Testis (tissue), 5 donors: Measurements from ENCODE around the gene ST8SIA3. TPM values are rescaled to one million over a fixed set of nuclear protein-coding genes. Genes with fewer than 3 reads are reported as not detected.

Source experiments
- DNase-seq: peaks from one replicate; pipeline ENCODE4 v3.0.0-alpha.2; 2019
- H3K27ac ChIP-seq, 2 donors: fragments of 200-600 bp; sonication (generic); one replicate each; pipeline ENCODE4 v1.5.1; 2019
- H3K27me3 ChIP-seq: fragments of 200-600 bp; sonication (generic); one replicate; pipeline ENCODE4 v1.5.1; 2019
- H3K36me3 ChIP-seq: fragments of 200-600 bp; sonication (generic); one replicate; pipeline ENCODE4 v1.5.1; 2017; ENCODE audit warnings: low read depth; ENCODE audit errors: missing control alignments
- H3K4me1 ChIP-seq: fragments of 200-600 bp; sonication (generic); one replicate; pipeline ENCODE4 v1.5.1; 2019
- H3K4me3 ChIP-seq, 2 donors: fragments of 200-600 bp; sonication (generic); one replicate each; pipeline ENCODE4 v1.5.1; 2017 to 2019
- H3K9me3 ChIP-seq: fragments of 200-600 bp; sonication (generic); one replicate; pipeline ENCODE4 v1.5.1; 2017
- POLR2A ChIP-seq: fragments of 450-650 bp; IDR thresholded peaks from one replicate; pipeline ENCODE4 v1.6.1; 2017; ENCODE audit warnings: antibody characterized with exemption, mild to moderate bottlenecking, moderate library complexity
- WGBS, 2 donors: methylation state at CpG; one replicate each; pipeline ENCODE4 v1.1.5; 2018; 5-methylcytosine and 5-hydroxymethylcytosine counted together
- intact Hi-C: fragments of 100-400 bp; cut with DNase I; formaldehyde crosslinking; loops from one replicate; pipeline ENCODE4 v1.15.1; 2023; ENCODE audit warnings: low total_unique reads
- long read RNA-seq, 2 donors: transcript quantifications; one replicate each; lab custom pipeline, GENCODE V29; 2026
- polyA plus RNA-seq: library from polyadenylated mRNA; stranded (reverse); fragments of 350-450 nt; fragmentation: Illumina TruSeq; extraction: RNeasy Lipid Tissue Mini Kit (QIAGEN cat#74804); gene quantifications from one replicate; pipeline ENCODE4 v1.2.3, GENCODE V29; 2014; ENCODE audit warnings: low read depth, low replicate concordance; ENCODE audit not compliant: insufficient read depth
- total RNA-seq, 2 donors: library from RNA; depleted of rRNA; stranded (reverse); fragments of >200 nt; gene quantifications; one replicate each; pipeline ENCODE4 v1.2.3, GENCODE V29; 2016
- TF ChIP-seq, protein P1 (sequence below), 3 experiments: fragments of 450-650 bp in 2 of 3; fragments of 200-600 bp in 1 of 3; sonication (generic) in 1 of 3; IDR thresholded peaks; one replicate each; pipeline ENCODE4 v1.5.1; 2016 to 2019; ENCODE audit warnings: antibody characterized with exemption in 3 of 3, mild to moderate bottlenecking in 2 of 3, moderate library complexity in 1 of 3

Gene ST8SIA3, protein sequence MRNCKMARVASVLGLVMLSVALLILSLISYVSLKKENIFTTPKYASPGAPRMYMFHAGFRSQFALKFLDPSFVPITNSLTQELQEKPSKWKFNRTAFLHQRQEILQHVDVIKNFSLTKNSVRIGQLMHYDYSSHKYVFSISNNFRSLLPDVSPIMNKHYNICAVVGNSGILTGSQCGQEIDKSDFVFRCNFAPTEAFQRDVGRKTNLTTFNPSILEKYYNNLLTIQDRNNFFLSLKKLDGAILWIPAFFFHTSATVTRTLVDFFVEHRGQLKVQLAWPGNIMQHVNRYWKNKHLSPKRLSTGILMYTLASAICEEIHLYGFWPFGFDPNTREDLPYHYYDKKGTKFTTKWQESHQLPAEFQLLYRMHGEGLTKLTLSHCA
- 1 to 10 TPM in 1 of 2 donors, under 1 TPM in 1; 0.93 to 1.6 TPM for total RNA-seq
- polyA plus RNA-seq, result 2.5 TPM
- long read RNA-seq, donor 1, result 0 reads
- long read RNA-seq, donor 2, result 0 reads

- no peak within 1 kb of the TSS for H3K27ac ChIP-seq
- no peak for DNase-seq
- peak within 1 kb of the TSS; percentile 42 to 50 for H3K4me3 ChIP-seq
- H3K36me3 ChIP-seq, result no peaks in the 10 kb centered on the region
- 2 to 3% methylated on average over 7 to 38 of the region's 38 CpGs for WGBS, 2 donors
- H3K9me3 ChIP-seq, result no peaks in the 10 kb centered on the region
- H3K27me3 ChIP-seq, result no peaks in the 10 kb centered on the region
- H3K4me1 ChIP-seq, result no peaks in the 10 kb centered on the region
- intact Hi-C loops, result no loop called here
- no peak for TF ChIP-seq POLR2A
- TF ChIP-seq, protein P1, sequence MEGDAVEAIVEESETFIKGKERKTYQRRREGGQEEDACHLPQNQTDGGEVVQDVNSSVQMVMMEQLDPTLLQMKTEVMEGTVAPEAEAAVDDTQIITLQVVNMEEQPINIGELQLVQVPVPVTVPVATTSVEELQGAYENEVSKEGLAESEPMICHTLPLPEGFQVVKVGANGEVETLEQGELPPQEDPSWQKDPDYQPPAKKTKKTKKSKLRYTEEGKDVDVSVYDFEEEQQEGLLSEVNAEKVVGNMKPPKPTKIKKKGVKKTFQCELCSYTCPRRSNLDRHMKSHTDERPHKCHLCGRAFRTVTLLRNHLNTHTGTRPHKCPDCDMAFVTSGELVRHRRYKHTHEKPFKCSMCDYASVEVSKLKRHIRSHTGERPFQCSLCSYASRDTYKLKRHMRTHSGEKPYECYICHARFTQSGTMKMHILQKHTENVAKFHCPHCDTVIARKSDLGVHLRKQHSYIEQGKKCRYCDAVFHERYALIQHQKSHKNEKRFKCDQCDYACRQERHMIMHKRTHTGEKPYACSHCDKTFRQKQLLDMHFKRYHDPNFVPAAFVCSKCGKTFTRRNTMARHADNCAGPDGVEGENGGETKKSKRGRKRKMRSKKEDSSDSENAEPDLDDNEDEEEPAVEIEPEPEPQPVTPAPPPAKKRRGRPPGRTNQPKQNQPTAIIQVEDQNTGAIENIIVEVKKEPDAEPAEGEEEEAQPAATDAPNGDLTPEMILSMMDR (IDR thresholded peaks at IDR 0.05), result no peak
These were observed at the start of gene ST8SIA3 for GRCh38 chr18:57352271-57352701. Gene ST8SIA3 (plus strand): TSS chr18:57352557. CDS start chr18:57352847, 290 bp downstream.

DNA sequence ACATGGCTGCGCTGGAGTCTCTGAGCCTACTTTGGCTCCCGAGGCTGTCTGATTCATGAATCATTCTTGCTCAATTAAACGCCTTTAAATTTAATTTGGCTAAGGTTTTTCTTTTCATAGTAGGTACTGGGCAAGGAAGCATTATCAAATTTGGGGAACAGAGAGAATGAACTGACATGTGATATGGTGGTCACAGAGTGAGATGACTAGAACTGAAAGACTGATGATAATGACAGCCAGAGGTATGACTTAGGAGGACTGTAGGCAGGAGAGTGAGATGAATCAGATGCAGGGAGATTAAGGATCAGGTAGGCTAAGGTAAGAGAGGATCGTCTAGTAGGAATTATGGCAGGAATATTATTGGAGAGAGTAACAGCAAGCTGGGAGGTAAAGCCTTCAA lies 40.9 kb upstream of the ST8SIA3 start:
- Histone ChIP-seq H3K4me3 (no peak overlapping the region), H3K27me3 (no peaks in the 10 kb centered on the region), H3K9me3 (no peaks in the 10 kb centered on the region), H3K4me1 (no peaks in the 10 kb centered on the region), H3K36me3 (no peaks in the 10 kb centered on the region), H3K27ac (no peak overlapping the region)
- TF ChIP-seq POLR2A, result no peak
- TF ChIP-seq, protein P1 (IDR thresholded peaks at IDR 0.05), result no peak
- 79 to 83% methylated on average over 4 of the region's 4 CpGs for WGBS, 2 donors
- DNase-seq, result no peak
- intact Hi-C loops, result no loop called here

DNA sequence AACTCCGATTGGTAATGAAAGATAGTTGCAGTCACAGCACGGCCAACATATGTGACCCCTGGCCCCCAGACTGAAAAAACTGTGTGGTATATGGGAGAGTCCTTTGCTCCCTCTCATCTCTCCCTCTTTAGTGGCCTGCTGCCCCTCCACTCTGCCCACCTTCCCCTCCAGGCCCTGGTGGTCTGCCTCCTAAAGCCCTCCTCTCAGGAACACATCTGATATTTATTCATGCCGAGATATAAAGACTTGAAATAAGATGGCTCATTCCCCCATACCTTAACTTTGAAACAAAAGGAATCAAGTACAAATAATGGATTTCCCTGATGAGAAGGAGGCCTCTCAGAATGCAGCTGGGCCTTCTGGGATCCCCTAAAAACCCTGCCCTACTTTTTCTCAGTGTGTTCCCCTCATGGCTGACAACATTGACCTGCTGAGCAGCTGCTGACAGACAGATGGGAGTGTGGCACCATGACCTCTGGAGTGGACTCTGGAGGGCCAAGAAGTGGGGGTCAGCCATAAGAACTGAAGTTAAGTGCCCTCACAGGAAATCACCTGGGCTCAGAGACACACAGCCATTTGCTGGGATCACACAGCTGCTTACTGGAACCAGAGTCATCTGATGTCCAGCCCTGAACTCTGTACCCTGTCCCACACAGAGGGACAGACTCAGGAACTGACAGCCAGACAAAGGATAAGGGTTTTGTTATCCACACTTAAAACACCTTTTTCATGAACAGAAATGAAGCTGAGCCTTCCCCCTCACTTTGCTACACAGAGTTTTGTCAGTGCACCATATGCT lies 39.8 kb upstream of the ST8SIA3 start:
- no peaks in the 10 kb centered on the region for H3K4me1 ChIP-seq
- TF ChIP-seq, protein P1 (IDR thresholded peaks at IDR 0.05), result no peak
- no peak for TF ChIP-seq POLR2A
- WGBS, 2 donors, result 61 to 67% methylated on average over 3 of the region's 3 CpGs
- no peaks in the 10 kb centered on the region for H3K9me3 ChIP-seq
- intact Hi-C loops, result no loop called here
- DNase-seq, result no peak
- H3K27me3 ChIP-seq, result no peaks in the 10 kb centered on the region
- no peaks in the 10 kb centered on the region for H3K36me3 ChIP-seq
- H3K27ac ChIP-seq, result no peak overlapping the region
- H3K4me3 ChIP-seq, result no peak overlapping the region

DNA sequence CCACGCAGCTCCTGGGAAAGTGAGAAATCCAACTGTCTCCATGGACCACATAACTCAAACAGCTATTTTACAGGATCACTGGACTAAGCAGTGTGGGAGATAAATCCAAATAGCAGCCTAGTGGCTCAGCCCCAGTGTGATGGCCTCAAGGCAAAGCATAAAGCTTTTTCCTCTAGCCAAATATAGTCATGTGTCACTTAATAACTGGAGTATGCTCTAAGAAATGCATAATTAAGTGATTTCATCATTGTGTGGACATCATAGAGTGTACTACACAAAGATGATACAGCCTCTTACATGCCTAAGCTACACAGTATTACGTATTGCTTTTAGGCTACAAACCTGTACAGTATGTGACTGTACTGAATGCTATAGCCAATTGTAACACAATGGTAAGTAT lies 31.8 kb upstream of the ST8SIA3 start:
- Histone ChIP-seq H3K36me3 (no peaks in the 10 kb centered on the region), H3K27me3 (no peaks in the 10 kb centered on the region), H3K4me3 (no peak overlapping the region), H3K4me1 (no peaks in the 10 kb centered on the region), H3K9me3 (no peaks in the 10 kb centered on the region), H3K27ac (no peak overlapping the region)
- TF ChIP-seq, protein P1 (IDR thresholded peaks at IDR 0.05), result no peak
- TF ChIP-seq POLR2A, result no peak
- 73 to 75% methylated on average over 2 of the region's 2 CpGs for WGBS, 2 donors
- intact Hi-C loops, result no loop called here
- DNase-seq, result no peak
